B cell (primary cell): Measurements from ENCODE around the gene ITGA2B. TPM values are rescaled to one million over a fixed set of nuclear protein-coding genes. Genes with fewer than 3 reads are reported as not detected.

Experiments
- ATAC-seq: fragments of 200-7000 bp; cut with Tn5 transposase; one replicate; pipeline ENCODE4 v1.10.0; 2021; ENCODE audit warnings: low read depth, mild to moderate bottlenecking, moderate number of reproducible peaks, moderate library complexity
- CTCF ChIA-PET: fragments of 350-600 bp; sonication (Branson Sonifier 250); formaldehyde crosslinking; loops from one replicate; lab custom pipeline; 2021; ENCODE audit warnings: antibody characterized with exemption, inconsistent platforms; lab: Charles Lee
- POLR2A ChIA-PET: fragments of 350-600 bp; sonication (Branson Sonifier 250); formaldehyde crosslinking; loops from one replicate; lab custom pipeline; 2021; ENCODE audit warnings: antibody characterized with exemption; lab: Charles Lee
- DNase-seq: peaks from one replicate; pipeline ENCODE4 v3.0.0; 2013
- H2AFZ ChIP-seq: 2 replicates; pipeline ENCODE4 v1.6.1; 2012; ENCODE audit warnings: mild to moderate bottlenecking, low read depth, low read length; ENCODE audit not compliant: insufficient read depth, poor library complexity, severe bottlenecking
- H3K27ac ChIP-seq, 2 donors: 1 replicate in 1 of 2; 2 replicates in 1 of 2; pipeline ENCODE4 v1.5.1; 2012 to 2013; ENCODE audit warnings: low read length in 2 of 2, mild to moderate bottlenecking in 2 of 2, moderate library complexity in 1 of 2
- H3K27me3 ChIP-seq, 4 experiments: fragments of 200-600 bp in 1 of 4; sonication (generic) in 1 of 4; replicated peaks in 1 of 4; 1 replicate in 2 of 4; 2 replicates in 2 of 4; pipeline versions ENCODE4 v1.6.1 to v1.7.0; 2013 to 2016; ENCODE audit warnings: low read length in 3 of 4, mild to moderate bottlenecking in 2 of 4, mixed read lengths in 1 of 4, moderate library complexity in 1 of 4; ENCODE audit not compliant: insufficient read depth in 4 of 4, control insufficient read depth in 3 of 4; ENCODE audit errors: control extremely low read depth in 1 of 4
- H3K36me3 ChIP-seq, 2 experiments: replicated peaks in 1 of 2; 1 replicate in 1 of 2; 2 replicates in 1 of 2; pipeline versions ENCODE4 v1.6.1 to v1.7.1; 2013; ENCODE audit warnings: low read length in 1 of 2; ENCODE audit not compliant: insufficient read depth in 2 of 2, control insufficient read depth in 1 of 2; ENCODE audit errors: control extremely low read depth in 1 of 2, extremely low read depth in 1 of 2
- H3K4me1 ChIP-seq, 2 donors: fragments of 200-600 bp in 1 of 2; sonication (generic) in 1 of 2; 1 replicate in 1 of 2; 2 replicates in 1 of 2; pipeline versions ENCODE4 v1.5.1 to v1.6.1; 2013 to 2017; ENCODE audit warnings: low read length in 2 of 2; ENCODE audit not compliant: control insufficient read depth in 2 of 2, insufficient read depth in 2 of 2
- H3K4me2 ChIP-seq: replicated peaks from 2 replicates; pipeline ENCODE3; 2012; ENCODE audit warnings: mild to moderate bottlenecking, low read depth, low read length; ENCODE audit not compliant: poor library complexity, severe bottlenecking
- H3K4me3 ChIP-seq, 5 experiments: fragments of 200-600 bp in 1 of 5; sonication (generic) in 1 of 5; 1 replicate in 3 of 5; 2 replicates in 2 of 5; pipeline versions ENCODE4 v1.5.1 to v1.7.0; 2011 to 2016; ENCODE audit warnings: low read length in 4 of 5, mild to moderate bottlenecking in 4 of 5, low read depth in 2 of 5, control low read depth in 1 of 5, moderate library complexity in 1 of 5; ENCODE audit not compliant: insufficient read depth in 1 of 5; ENCODE audit errors: control extremely low read depth in 1 of 5, extremely low read depth in 1 of 5
- H3K79me2 ChIP-seq: fragments of 200-600 bp; sonication (generic); one replicate; pipeline ENCODE4 v1.6.0; 2016; ENCODE audit warnings: low read length; ENCODE audit not compliant: control insufficient read depth, insufficient read depth
- H3K9ac ChIP-seq: fragments of 200-600 bp; sonication (generic); 2 replicates; pipeline ENCODE4 v1.6.1; 2017; ENCODE audit warnings: mild to moderate bottlenecking, low read length, moderate library complexity
- H3K9me3 ChIP-seq, 3 donors: one replicate each; pipeline versions ENCODE4 v1.6.1 to v1.7.1; 2013; ENCODE audit warnings: low read length in 2 of 3; ENCODE audit not compliant: control insufficient read depth in 2 of 3, insufficient read depth in 1 of 3; ENCODE audit errors: control extremely low read depth in 1 of 3
- H4K20me1 ChIP-seq: 2 replicates; pipeline ENCODE4 v1.6.0; 2012; ENCODE audit warnings: mild to moderate bottlenecking, low read length; ENCODE audit not compliant: insufficient read depth, control insufficient read depth, poor library complexity, severe bottlenecking
- H3K27ac Mint-ChIP-seq: one replicate; pipeline ENCODE4 v1.8.0; 2021; ENCODE audit warnings: mixed read lengths
- H3K27me3 Mint-ChIP-seq: one replicate; pipeline ENCODE4 v1.8.0; 2021; ENCODE audit warnings: mixed read lengths
- H3K4me1 Mint-ChIP-seq: one replicate; pipeline ENCODE4 v1.8.0; 2021; ENCODE audit warnings: mixed read lengths
- H3K4me3 Mint-ChIP-seq: one replicate; pipeline ENCODE4 v1.8.0; 2021; ENCODE audit warnings: mixed read lengths
- H3K9me3 Mint-ChIP-seq: one replicate; pipeline ENCODE4 v1.8.0; 2022; ENCODE audit warnings: mixed read lengths; ENCODE audit not compliant: insufficient read depth
- EZH2 ChIP-seq: IDR thresholded peaks from 2 replicates; pipeline ENCODE4 v1.6.1; 2012; ENCODE audit warnings: borderline replicate concordance, low read depth, mild to moderate bottlenecking, moderate library complexity, low read length; ENCODE audit not compliant: insufficient read depth, poor library complexity, severe bottlenecking
- WGBS: methylation state at CpG from one replicate; pipeline ENCODE4 v1.1.5; 2013; ENCODE audit warnings: missing lambda C conversion rate; ENCODE audit not compliant: insufficient coverage; 5-methylcytosine and 5-hydroxymethylcytosine counted together
- intact Hi-C: fragments of 100-400 bp; cut with micrococcal nuclease; formaldehyde crosslinking; loops from one replicate; pipeline ENCODE4 v1.10.0; 2022
- polyA plus RNA-seq: library from polyadenylated mRNA; depleted of rRNA; stranded (reverse); fragments of >200 nt; gene quantifications from 2 replicates; pipeline ENCODE4 v1.2.3, GENCODE V29; 2012
- total RNA-seq, 2 donors: library from RNA; stranded (reverse); fragments of 120-200 nt in 1 of 2; gene quantifications; 1 replicate in 1 of 2; 2 replicates in 1 of 2; pipeline versions ENCODE4 v1.2.3 to v1.2.4, GENCODE V29; 2013 to 2022
- TF ChIP-seq, protein P1 (sequence below): fragments of 200-600 bp; IDR thresholded peaks from one replicate; pipeline ENCODE4 v1.8.0; 2022; ENCODE audit warnings: antibody characterized with exemption, mild to moderate bottlenecking

ITGA2B gene
- total and polyA plus RNA-seq, 2 donors (not counting 1 experiment from before 2014, with no cell fraction given): 0.15 to 0.20 TPM

DNA sequence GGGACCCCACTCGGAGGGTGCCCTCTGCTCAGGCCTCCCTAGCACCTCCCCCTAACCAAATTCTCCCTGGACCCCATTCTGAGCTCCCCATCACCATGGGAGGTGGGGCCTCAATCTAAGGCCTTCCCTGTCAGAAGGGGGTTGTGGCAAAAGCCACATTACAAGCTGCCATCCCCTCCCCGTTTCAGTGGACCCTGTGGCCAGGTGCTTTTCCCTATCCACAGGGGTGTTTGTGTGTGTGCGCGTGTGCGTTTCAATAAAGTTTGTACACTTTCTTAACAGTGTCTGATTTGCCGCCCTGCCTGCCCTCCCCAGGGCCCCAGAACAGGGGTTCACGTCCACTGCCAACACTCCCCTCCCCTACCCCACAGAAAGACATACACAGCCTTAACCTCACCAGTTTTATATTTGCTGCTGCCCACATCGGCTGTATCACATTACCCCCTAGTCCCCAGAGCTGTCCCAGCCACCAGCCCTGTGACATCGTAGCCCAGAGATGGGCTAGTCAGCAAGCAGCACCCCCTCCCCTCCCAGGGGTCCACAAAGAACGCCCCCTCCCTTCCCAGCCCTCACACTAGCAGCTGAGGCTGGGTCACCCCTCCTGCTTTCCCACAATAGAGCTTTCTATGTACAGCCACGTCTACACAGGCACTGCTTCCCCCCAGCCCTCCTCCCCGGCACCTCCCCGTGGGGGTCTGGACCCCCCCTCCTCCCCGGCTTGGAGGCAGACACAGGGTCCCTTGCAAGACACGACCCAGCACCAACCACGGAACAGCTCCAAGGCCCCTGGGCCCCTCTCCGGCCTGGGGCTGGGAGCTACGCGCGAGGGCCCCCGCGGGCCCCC is 36.4 kb downstream of the ITGA2B start:
- Mint-ChIP-seq H3K27ac (peak overlapping the region; percentile 59), H3K27me3 (no peaks in the 10 kb centered on the region), H3K9me3 (no peaks in the 10 kb centered on the region), H3K4me1 (peaks cover 19% of the 10 kb centered on the region), H3K4me3 (peak overlapping the region; percentile 79)
- H3K27me3 ChIP-seq: no peaks in the 10 kb centered on the region
- H3K4me3 ChIP-seq: peak overlapping the region in 2 of 5 experiments; percentile 55 to 56
- POLR2A ChIA-PET: interaction anchor here (0.5 to 2.4 kb wide), 5 partner anchors 27 to 283 kb away, joined by 3 to 11 read pairs (median 4); partner anchors contain the start of genes G6PC3 and SLC25A39
- H3K79me2 ChIP-seq: no peaks in the 10 kb centered on the region
- no peak for DNase-seq
- peaks cover 36% of the 10 kb centered on the region for H4K20me1 ChIP-seq
- whole genome bisulfite sequencing: 53% methylated on average over 20 of the region's 22 CpGs
- no peak for ATAC-seq
- CTCF ChIA-PET: interaction anchor here (0.9 to 10.1 kb wide), 11 partner anchors 10 to 168 kb away, joined by 5 to 117 read pairs (median 16); partner anchors contain the start of genes FAM171A2 and SLC25A39
- H3K4me2 ChIP-seq: peak overlapping the region; percentile 90
- peaks cover 0 to 3% (median 0%) of the 10 kb centered on the region in 3 donors for H3K9me3 ChIP-seq
- TF ChIP-seq, protein P1, sequence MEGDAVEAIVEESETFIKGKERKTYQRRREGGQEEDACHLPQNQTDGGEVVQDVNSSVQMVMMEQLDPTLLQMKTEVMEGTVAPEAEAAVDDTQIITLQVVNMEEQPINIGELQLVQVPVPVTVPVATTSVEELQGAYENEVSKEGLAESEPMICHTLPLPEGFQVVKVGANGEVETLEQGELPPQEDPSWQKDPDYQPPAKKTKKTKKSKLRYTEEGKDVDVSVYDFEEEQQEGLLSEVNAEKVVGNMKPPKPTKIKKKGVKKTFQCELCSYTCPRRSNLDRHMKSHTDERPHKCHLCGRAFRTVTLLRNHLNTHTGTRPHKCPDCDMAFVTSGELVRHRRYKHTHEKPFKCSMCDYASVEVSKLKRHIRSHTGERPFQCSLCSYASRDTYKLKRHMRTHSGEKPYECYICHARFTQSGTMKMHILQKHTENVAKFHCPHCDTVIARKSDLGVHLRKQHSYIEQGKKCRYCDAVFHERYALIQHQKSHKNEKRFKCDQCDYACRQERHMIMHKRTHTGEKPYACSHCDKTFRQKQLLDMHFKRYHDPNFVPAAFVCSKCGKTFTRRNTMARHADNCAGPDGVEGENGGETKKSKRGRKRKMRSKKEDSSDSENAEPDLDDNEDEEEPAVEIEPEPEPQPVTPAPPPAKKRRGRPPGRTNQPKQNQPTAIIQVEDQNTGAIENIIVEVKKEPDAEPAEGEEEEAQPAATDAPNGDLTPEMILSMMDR: no peak
- TF ChIP-seq EZH2: no peak
- intact Hi-C loops: loop anchor here (5.0 kb wide), 1 partner anchor 411 kb away; the partner anchor contains the start of gene PPY
- H2AFZ ChIP-seq: no peak overlapping the region
- H3K36me3 ChIP-seq: peaks cover 0 to 40% of the 10 kb centered on the region in 2 experiments
- peak overlapping the region; percentile 48 for H3K9ac ChIP-seq
- H3K4me1 ChIP-seq: peaks cover 17 to 23% of the 10 kb centered on the region in 2 donors
- no peak overlapping the region for H3K27ac ChIP-seq
